ENCODE measurements around the gene PDK2.

The PDK2 gene

GRCh38 chr17:50132104-50132794 lies 37.1 kb downstream of the PDK2 start:
- in situ Hi-C loops (cut with HindIII; ENCODE audit: low sequenced_read_pairs) = loop anchor here (5.0 kb wide), 1 partner anchor 35 kb away; the partner anchor contains the start of gene PDK2

DNA sequence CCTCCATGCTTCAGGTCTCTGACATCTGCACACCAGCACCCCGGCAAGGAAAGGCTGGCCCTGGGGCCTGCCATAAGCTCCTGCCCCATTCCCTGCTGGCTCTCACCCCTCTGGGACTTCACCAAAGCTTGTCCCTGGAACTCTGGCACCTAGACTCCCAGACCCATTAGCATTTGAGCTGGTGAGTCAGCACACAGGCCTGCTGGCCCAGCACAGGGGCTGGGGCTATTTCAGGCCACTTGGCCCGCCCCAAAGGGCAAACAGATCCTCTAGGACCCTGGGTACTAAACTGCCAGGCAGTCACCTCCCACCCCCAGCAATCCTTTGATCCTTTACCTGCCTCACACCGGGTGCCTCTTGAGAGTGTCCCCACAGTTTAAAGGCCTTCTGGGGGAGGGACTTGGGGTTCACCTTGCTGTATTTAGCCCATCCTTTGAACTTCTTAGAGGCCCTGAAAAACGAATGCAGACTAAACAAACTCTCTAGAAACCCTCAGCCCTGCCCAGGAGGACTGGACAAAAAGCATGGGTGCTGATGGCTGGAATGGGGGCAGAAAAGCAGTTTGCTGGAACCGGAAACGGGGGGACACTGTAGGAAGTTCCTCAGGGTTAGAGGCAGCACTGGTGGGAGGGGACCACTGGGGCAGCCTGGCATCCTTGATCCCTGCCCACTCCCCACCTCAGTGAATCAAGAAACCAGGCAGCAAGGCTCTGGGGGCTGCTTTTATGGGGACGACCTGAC lies 38.0 kb downstream of the PDK2 start:
- in situ Hi-C loops (cut with HindIII; ENCODE audit: low sequenced_read_pairs) = loop anchor here (5.0 kb wide), 1 partner anchor 36 kb away; the partner anchor contains the start of gene PDK2

GRCh38 chr17:50133769-50134099 lies 38.6 kb downstream of the PDK2 start:
- in situ Hi-C loops (cut with HindIII; ENCODE audit: low sequenced_read_pairs) = loop anchor here (5.0 kb wide), 1 partner anchor 36 kb away; the partner anchor contains the start of gene PDK2

DNA sequence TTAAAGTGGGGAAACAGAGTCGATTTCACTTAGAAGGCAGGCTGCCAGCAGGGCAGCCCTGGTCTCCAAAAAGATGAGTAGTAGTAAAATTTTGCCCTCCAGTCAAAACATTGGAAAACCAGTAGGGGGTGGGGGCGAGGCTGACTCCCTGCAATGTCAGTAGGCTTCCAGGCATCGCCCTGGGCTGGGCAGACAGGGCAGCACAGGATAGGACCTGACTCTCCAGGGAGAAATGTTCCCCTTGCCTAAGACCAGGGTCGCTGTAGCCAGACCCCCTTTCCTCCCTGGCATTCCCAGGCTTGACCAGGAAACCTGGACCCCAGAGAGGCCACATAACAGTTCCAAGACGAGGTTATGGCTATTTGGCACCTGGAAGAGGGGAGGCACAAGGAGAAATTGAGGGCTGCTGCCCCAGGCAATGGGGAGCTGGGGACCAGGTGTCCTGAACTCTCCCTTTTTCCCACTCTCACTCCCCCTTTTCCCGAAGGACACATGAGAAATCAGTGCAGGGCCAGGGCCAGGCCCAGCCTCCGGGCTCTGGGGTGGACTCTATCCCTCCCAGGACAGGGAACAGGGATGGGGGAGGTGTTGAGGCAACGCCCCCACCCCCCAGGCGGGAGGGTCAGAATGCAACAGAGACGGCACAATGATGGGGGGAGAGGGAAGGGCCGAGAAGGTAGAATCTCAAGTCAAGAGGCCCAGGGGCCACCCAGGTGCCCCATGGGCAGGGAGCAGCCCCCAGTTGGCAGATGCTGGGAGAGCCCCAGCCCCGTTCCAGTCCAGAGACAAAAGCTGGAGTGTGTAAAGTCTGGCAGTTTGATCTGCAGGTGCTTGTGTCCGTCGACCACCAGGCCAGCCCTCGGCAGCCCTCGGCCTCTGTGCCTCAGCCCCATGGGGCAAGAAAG lies 39.3 kb downstream of the PDK2 start:
- in situ Hi-C loops (cut with HindIII; ENCODE audit: low sequenced_read_pairs) = loop anchor here (5.0 kb wide), 1 partner anchor 37 kb away; the partner anchor contains the start of gene PDK2

GRCh38 chr17:50135316-50136095 lies 40.4 kb downstream of the PDK2 start:
- in situ Hi-C loops (cut with HindIII; ENCODE audit: low sequenced_read_pairs) = no loop called here

GRCh38 chr17:50136096-50136687 lies 41.0 kb downstream of the PDK2 start:
- in situ Hi-C loops (cut with HindIII; ENCODE audit: low sequenced_read_pairs) = no loop called here

DNA sequence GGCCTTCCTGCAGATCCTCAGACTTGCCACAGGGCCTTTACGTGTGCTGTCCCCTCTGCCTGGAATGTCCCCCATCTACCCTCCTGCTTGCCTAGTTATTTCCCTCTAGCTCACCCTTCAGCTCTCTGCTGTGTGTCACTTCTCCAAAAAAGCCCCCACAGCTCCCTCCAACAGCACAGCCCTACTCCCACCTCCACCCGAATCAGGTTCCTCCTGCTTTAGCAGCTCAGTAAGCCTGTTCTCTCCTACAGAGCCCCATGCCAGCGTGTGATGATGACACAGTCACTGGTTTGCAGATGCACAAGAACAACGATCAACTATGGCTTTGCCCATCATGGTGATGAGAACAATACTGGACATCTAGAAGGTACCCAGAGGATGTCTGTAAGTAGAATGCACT lies 41.9 kb downstream of the PDK2 start:
- in situ Hi-C loops (cut with HindIII; ENCODE audit: low sequenced_read_pairs) = no loop called here

DNA sequence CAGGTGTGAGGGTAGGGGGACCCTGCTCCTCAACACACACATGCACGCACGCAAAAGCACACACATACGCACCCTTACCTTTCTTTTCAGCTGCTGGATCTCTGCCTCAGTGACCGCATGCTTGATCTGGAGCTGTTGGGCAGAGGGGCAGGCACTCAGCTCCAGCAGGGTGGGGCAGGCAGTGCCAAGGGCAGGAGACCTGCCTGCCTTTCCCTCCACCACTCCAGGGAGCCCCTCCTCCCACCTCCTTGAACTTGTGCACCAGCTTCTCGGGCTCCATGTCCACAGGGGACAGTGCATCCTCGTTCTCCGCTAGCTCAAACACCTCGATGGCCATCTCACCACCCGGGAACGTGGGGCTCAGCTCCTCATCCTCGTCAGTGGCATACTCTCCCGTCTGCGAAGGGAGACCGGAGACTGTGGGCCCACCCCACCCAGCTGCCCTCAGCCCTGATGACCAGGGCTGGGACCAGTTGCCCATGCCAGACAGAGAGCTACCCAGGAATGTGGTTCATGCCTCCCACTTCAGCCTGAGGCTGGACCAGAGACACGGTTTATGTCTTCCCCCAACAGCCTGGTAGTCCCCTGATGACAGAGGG lies 44.1 kb downstream of the PDK2 start:
- in situ Hi-C loops (cut with HindIII; ENCODE audit: low sequenced_read_pairs) = no loop called here

DNA sequence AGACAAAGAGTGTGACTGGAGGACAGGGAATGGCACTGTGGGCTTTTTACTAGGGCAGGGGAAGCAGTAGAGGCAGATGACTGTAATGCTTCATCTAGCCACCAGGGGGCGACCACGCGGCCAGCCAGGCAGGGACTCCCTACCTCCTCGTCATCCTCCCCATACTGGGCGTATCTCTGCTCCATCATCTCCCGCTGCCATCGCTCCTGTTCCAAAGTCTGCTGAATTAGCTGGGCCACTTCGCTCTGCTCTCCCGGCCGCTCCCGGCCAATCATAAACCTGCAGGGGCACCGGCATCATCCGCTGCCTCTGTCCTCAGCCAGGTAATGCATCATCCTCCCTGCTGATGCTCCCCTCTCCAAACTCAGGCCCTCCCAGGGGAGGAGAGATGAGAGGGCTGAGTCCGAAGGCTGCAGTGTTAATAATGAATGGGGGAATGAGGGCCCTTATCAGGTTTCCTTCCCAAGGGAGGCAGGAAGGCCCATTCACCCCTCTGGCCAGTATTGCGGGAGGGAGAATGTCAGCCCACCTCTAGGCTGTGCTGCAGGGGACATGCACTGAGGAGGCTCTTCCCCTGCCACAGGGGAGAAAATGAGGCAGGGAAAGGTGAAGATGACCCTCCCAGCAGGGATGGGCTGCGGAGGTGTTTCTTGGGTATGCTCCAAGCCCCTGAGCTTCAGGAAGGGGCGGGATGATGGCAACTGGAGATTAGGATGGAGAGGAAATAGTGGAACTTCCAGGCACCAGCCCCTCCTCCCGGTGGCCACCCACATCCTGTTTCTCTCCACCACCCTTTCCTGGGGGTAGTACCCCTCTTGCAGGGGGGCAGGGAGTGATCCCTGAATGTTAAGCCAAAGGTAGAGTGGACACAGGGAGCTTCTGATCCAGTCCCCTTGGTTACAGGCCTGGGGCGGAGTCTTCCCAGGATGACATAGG lies 45.1 kb downstream of the PDK2 start:
- in situ Hi-C loops (cut with HindIII; ENCODE audit: low sequenced_read_pairs) = no loop called here

DNA sequence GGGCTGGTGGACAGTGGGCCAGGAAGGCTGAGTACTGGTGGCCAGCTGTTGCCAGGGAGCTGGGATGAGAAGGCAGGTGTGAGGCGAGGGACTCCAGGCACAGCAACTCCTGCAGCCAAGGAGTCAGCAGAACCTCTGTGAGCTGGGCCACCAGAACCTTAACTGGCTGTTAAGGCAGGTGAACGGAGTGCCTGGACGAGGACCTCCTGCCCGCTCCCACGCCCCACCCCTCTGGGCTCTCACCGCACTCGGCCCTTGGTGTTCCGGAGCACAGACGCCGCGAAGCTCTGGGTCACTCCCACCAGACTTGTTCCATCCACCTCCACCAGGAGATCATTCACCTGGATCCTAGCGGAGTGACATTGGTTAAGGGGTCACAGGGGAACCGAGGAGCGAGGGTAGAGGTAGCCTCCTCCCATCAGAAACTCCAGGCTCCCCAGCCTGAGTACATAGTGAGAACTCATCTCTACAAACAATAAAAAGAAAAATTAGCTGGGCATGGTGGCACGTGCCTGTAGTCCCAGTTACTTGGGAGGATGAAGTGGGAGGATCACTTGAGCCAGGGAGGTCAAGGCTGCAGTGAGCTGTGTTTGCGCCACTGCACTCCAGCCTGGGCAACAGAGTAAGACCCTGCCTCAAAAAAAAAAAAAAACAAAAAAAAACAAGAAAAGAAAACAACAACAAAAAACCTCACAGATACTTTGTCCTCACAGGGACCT lies 46.0 kb downstream of the PDK2 start:
- in situ Hi-C loops (cut with HindIII; ENCODE audit: low sequenced_read_pairs) = no loop called here

- in situ Hi-C loops (cut with HindIII; ENCODE audit: low sequenced_read_pairs) = no loop called here
Measured at GRCh38 chr17:50141745-50142110, 46.6 kb downstream of the PDK2 start.

GRCh38 chr17:50143461-50144176 lies 48.5 kb downstream of the PDK2 start:
- in situ Hi-C loops (cut with HindIII; ENCODE audit: low sequenced_read_pairs) = no loop called here

- in situ Hi-C loops (cut with HindIII; ENCODE audit: low sequenced_read_pairs) = no loop called here
Measured at GRCh38 chr17:50144355-50144754, 49.2 kb downstream of the PDK2 start.

DNA sequence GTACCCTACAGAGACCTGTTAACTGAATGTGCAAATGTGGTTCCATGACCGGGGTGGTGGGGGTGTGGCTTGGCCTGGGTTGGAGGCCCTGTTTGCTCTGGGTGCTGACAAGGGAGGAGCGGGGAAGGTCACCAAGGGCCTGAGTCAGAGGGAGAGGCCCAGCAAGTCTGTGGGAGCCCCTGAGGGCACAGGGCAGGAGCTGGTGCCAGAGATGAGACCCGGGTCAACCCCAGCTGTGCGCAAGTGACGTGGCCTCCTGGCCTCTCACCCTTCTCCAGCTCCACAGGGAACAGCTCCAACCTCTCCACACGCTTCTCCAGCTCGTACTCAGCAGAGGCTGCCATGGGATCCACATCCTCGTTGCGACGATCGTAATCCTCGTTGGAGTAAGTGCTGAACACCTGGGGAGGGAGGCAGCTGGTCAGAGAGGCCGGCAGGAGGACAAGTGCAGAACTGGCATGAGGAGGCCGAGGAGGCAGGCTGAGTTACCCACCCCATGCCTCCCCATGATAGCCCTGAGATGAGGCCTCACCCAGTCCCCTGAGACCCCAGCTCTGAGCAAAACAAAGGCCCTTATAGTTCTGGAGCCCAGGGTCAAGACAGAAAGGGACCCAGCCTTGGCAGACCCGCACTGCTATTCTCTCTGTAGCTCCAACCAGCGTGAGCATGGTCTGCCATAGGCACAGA lies 49.8 kb downstream of the PDK2 start:
- in situ Hi-C loops (cut with HindIII; ENCODE audit: low sequenced_read_pairs) = loop anchor here (5.0 kb wide), 1 partner anchor 72 kb away; no protein-coding TSS in a partner anchor

- in situ Hi-C loops (cut with HindIII; ENCODE audit: low sequenced_read_pairs) = loop anchor here (5.0 kb wide), 1 partner anchor 72 kb away; no protein-coding TSS in a partner anchor
Measured at GRCh38 chr17:50145532-50146229, 50.5 kb downstream of the PDK2 start.

Data from endothelial cell of hepatic sinusoid (primary cell).